ENCODE data around the gene NECAP2. TPM values are rescaled to one million over a fixed set of nuclear protein-coding genes. Genes with fewer than 3 reads are reported as not detected.
A peak's percentile ranks its signal among the peaks of the same experiment; 100 is the strongest.

NECAP2 gene
- total RNA-seq, 2 donors from 2014 or later: 80.4 to 84.5 TPM

- no peaks in the 10 kb centered on the region for H3K27me3 Mint-ChIP-seq (ENCODE audit: low read depth)
- peaks cover 2 to 8% of the 10 kb centered on the region in 2 donors for H3K36me3 Mint-ChIP-seq (ENCODE audit: insufficient read depth in 2 of 2)
- H3K4me3 Mint-ChIP-seq: peak overlapping the region in 1 of 2 donors; percentile 43
- no peak overlapping the region for H3K27ac Mint-ChIP-seq
- DNase-seq: no peak
- H3K4me1 Mint-ChIP-seq (ENCODE audit: low read depth): peaks cover 33% of the 10 kb centered on the region
- no peak for ATAC-seq (replicated peaks in 1 of 2)
- no peaks in the 10 kb centered on the region for H3K9me3 Mint-ChIP-seq
Observed at GRCh38 chr1:16438924-16439323, 1.6 kb upstream of the NECAP2 start.

- Mint-ChIP-seq H3K27ac (peak overlapping the region; percentile 86), H3K9me3 (no peaks in the 10 kb centered on the region), H3K4me1 (ENCODE audit: low read depth) (peaks cover 39% of the 10 kb centered on the region), H3K27me3 (ENCODE audit: low read depth) (no peaks in the 10 kb centered on the region), H3K4me3 (peak overlapping the region; percentile 97 to 98), H3K36me3 (ENCODE audit: insufficient read depth in 2 of 2) (peaks cover 2 to 12% of the 10 kb centered on the region in 2 donors)
- no peak for DNase-seq
- ATAC-seq (replicated peaks in 1 of 2): peak in 1 of 2 donors; percentile 44
Observed at GRCh38 chr1:16440131-16440469, 424 bp upstream of the NECAP2 start.

DNA sequence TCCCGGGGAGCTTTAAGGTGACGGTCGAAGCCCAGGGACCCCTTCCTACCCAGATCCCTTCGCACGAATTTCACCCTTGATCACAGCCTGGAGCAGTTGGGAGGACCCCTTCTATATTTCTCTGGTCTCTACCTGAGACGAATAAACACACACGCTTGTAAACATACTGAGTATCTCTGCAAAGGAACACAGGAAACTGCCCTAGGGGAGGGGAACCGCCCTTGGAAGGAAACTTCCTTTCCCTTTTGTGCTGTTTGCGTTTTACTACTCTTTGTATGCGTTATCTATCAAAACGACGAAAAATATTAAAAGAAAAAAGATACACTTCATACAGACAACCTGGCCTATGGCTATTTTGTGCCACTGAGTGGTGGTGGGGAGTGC lies 750 bp downstream of the NECAP2 start:
- peak; percentile 8 to 28 for ATAC-seq (replicated peaks in 1 of 2)
- H3K27me3 Mint-ChIP-seq (ENCODE audit: low read depth): no peaks in the 10 kb centered on the region
- H3K27ac Mint-ChIP-seq: peak overlapping the region; percentile 97
- DNase-seq: no peak
- peak overlapping the region; percentile 97 to 98 for H3K4me3 Mint-ChIP-seq
- H3K36me3 Mint-ChIP-seq (ENCODE audit: insufficient read depth in 2 of 2): peaks cover 4 to 14% of the 10 kb centered on the region in 2 donors
- H3K4me1 Mint-ChIP-seq (ENCODE audit: low read depth): peaks cover 39% of the 10 kb centered on the region
- no peaks in the 10 kb centered on the region for H3K9me3 Mint-ChIP-seq

DNA sequence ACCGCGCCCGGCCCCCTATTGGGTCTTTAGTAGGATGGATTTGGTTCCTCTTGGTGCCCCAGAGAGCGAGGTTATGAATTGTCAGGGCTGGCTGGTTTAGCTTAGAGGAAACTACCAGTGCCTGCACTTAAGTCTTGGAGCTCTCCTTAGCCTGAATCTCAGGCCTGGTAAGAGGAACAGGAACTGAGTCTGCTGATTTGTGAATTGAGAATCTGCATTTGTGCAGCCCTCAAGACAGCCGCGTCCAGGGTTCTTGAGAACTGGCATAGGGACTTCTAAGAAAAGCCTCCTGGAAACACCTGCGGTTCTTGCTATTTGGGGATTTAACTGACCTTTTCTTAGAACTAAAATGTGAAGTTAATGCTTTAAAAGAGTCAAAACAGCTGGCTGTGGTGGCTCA lies 1.7 kb downstream of the NECAP2 start:
- Mint-ChIP-seq H3K27me3 (ENCODE audit: low read depth) (no peaks in the 10 kb centered on the region), H3K4me1 (ENCODE audit: low read depth) (peaks cover 39% of the 10 kb centered on the region), H3K4me3 (peak overlapping the region; percentile 97 to 98), H3K9me3 (no peaks in the 10 kb centered on the region), H3K27ac (peak overlapping the region; percentile 97), H3K36me3 (ENCODE audit: insufficient read depth in 2 of 2) (peaks cover 4 to 14% of the 10 kb centered on the region in 2 donors)
- no peak for DNase-seq
- ATAC-seq (replicated peaks in 1 of 2): no peak

DNA sequence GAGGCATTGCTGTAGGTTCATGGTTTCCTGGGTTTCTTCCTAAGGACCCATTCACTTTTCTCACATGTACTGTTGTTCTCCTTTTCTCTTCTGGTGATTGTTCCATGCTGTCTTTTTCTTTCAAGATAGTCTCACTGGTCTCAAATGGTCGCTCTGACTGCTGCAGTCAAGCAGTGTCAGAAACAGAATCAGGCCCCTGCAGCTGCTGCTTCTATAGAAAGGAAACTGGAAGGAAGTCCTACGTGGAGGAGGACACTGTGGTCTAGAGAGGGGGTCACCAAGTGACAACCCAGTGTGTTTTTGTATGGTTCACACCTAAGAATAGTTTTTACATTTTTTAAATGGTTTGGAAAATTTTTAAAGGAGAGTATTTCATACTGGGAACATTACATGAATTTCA lies 2.4 kb downstream of the NECAP2 start:
- no peaks in the 10 kb centered on the region for H3K27me3 Mint-ChIP-seq (ENCODE audit: low read depth)
- ATAC-seq (replicated peaks in 1 of 2): no peak
- no peaks in the 10 kb centered on the region for H3K9me3 Mint-ChIP-seq
- peak overlapping the region; percentile 47 to 98 for H3K4me3 Mint-ChIP-seq
- DNase-seq: no peak
- peaks cover 39% of the 10 kb centered on the region for H3K4me1 Mint-ChIP-seq (ENCODE audit: low read depth)
- peaks cover 4 to 17% of the 10 kb centered on the region in 2 donors for H3K36me3 Mint-ChIP-seq (ENCODE audit: insufficient read depth in 2 of 2)
- H3K27ac Mint-ChIP-seq: peak overlapping the region; percentile 97

GRCh38 chr1:16443975-16444770 lies 3.6 kb downstream of the NECAP2 start:
- no peak for DNase-seq
- no peak for ATAC-seq (replicated peaks in 1 of 2)
- no peak overlapping the region for H3K4me3 Mint-ChIP-seq
- no peaks in the 10 kb centered on the region for H3K9me3 Mint-ChIP-seq
- peaks cover 39% of the 10 kb centered on the region for H3K4me1 Mint-ChIP-seq (ENCODE audit: low read depth)
- no peaks in the 10 kb centered on the region for H3K27me3 Mint-ChIP-seq (ENCODE audit: low read depth)
- H3K27ac Mint-ChIP-seq: peak overlapping the region; percentile 97
- H3K36me3 Mint-ChIP-seq (ENCODE audit: insufficient read depth in 2 of 2): peaks cover 8 to 23% of the 10 kb centered on the region in 2 donors

GRCh38 chr1:16445052-16445451 lies 4.5 kb downstream of the NECAP2 start:
- no peak for ATAC-seq (replicated peaks in 1 of 2)
- no peaks in the 10 kb centered on the region for H3K27me3 Mint-ChIP-seq (ENCODE audit: low read depth)
- no peak overlapping the region for H3K27ac Mint-ChIP-seq
- H3K9me3 Mint-ChIP-seq: no peaks in the 10 kb centered on the region
- peaks cover 46% of the 10 kb centered on the region for H3K4me1 Mint-ChIP-seq (ENCODE audit: low read depth)
- no peak for DNase-seq
- H3K36me3 Mint-ChIP-seq (ENCODE audit: insufficient read depth in 2 of 2): peaks cover 12 to 26% of the 10 kb centered on the region in 2 donors
- no peak overlapping the region for H3K4me3 Mint-ChIP-seq

DNA sequence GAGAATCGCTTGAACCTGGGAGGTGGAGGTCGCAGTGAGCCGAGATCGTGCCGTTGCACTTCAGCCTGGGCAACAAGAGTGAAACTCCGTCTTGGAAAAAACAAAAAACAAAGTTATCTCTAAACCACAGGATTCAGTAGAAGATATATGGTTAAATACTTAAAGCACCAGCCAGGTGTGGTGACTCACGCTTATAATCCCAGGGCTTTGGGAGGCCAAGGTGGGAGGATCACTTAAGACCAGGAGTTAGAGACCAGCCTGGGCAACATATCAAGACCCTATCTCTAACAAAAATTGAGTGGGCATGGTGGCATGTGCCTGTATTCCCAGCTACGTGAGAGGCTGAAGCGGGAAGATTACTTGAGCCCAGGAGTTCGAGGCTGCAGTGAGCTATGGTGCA lies 5.6 kb downstream of the NECAP2 start:
- Mint-ChIP-seq H3K4me1 (ENCODE audit: low read depth) (peaks cover 49% of the 10 kb centered on the region), H3K27me3 (ENCODE audit: low read depth) (no peaks in the 10 kb centered on the region), H3K4me3 (no peak overlapping the region), H3K36me3 (ENCODE audit: insufficient read depth in 2 of 2) (peaks cover 14 to 28% of the 10 kb centered on the region in 2 donors), H3K9me3 (no peaks in the 10 kb centered on the region), H3K27ac (no peak overlapping the region)
- ATAC-seq (replicated peaks in 1 of 2) (no peak), DNase-seq (no peak)

- peaks cover 41% of the 10 kb centered on the region for H3K4me1 Mint-ChIP-seq (ENCODE audit: low read depth)
- H3K27ac Mint-ChIP-seq: no peak overlapping the region
- no peaks in the 10 kb centered on the region for H3K9me3 Mint-ChIP-seq
- H3K4me3 Mint-ChIP-seq: no peak overlapping the region
- DNase-seq (no peak), ATAC-seq (replicated peaks in 1 of 2) (no peak)
- no peaks in the 10 kb centered on the region for H3K27me3 Mint-ChIP-seq (ENCODE audit: low read depth)
- H3K36me3 Mint-ChIP-seq (ENCODE audit: insufficient read depth in 2 of 2): peaks cover 16 to 30% of the 10 kb centered on the region in 2 donors
Observed at GRCh38 chr1:16447641-16448040, 7.1 kb downstream of the NECAP2 start.

GRCh38 chr1:16449065-16449464 lies 8.5 kb downstream of the NECAP2 start:
- H3K27me3 Mint-ChIP-seq (ENCODE audit: low read depth): no peaks in the 10 kb centered on the region
- DNase-seq (no peak), ATAC-seq (replicated peaks in 1 of 2) (no peak)
- no peak overlapping the region for H3K27ac Mint-ChIP-seq
- peaks cover 27% of the 10 kb centered on the region for H3K4me1 Mint-ChIP-seq (ENCODE audit: low read depth)
- no peaks in the 10 kb centered on the region for H3K9me3 Mint-ChIP-seq
- H3K4me3 Mint-ChIP-seq: no peak overlapping the region
- H3K36me3 Mint-ChIP-seq (ENCODE audit: insufficient read depth in 2 of 2): peaks cover 16 to 25% of the 10 kb centered on the region in 2 donors

GRCh38 chr1:16449666-16450065 lies 9.1 kb downstream of the NECAP2 start:
- Mint-ChIP-seq H3K36me3 (ENCODE audit: insufficient read depth in 2 of 2) (peaks cover 16 to 22% of the 10 kb centered on the region in 2 donors), H3K9me3 (no peaks in the 10 kb centered on the region), H3K4me1 (ENCODE audit: low read depth) (peaks cover 22% of the 10 kb centered on the region), H3K27me3 (ENCODE audit: low read depth) (no peaks in the 10 kb centered on the region), H3K27ac (peak overlapping the region; percentile 68), H3K4me3 (no peak overlapping the region)
- ATAC-seq (replicated peaks in 1 of 2): no peak
- DNase-seq: no peak

- Mint-ChIP-seq H3K9me3 (no peaks in the 10 kb centered on the region), H3K4me3 (peak overlapping the region in 1 of 2 donors; percentile 6), H3K27ac (peak overlapping the region; percentile 49), H3K27me3 (ENCODE audit: low read depth) (no peaks in the 10 kb centered on the region), H3K4me1 (ENCODE audit: low read depth) (peaks cover 22% of the 10 kb centered on the region), H3K36me3 (ENCODE audit: insufficient read depth in 2 of 2) (peaks cover 14 to 24% of the 10 kb centered on the region in 2 donors)
- DNase-seq: no peak
- ATAC-seq (replicated peaks in 1 of 2): peak; percentile 51 to 79
Observed at GRCh38 chr1:16450863-16451481, 10.4 kb downstream of the NECAP2 start.

GRCh38 chr1:16451841-16452528 lies 11.5 kb downstream of the NECAP2 start:
- peaks cover 22% of the 10 kb centered on the region for H3K4me1 Mint-ChIP-seq (ENCODE audit: low read depth)
- no peaks in the 10 kb centered on the region for H3K27me3 Mint-ChIP-seq (ENCODE audit: low read depth)
- H3K36me3 Mint-ChIP-seq (ENCODE audit: insufficient read depth in 2 of 2): peaks cover 14 to 24% of the 10 kb centered on the region in 2 donors
- H3K4me3 Mint-ChIP-seq: no peak overlapping the region
- DNase-seq (no peak), ATAC-seq (replicated peaks in 1 of 2) (no peak)
- no peaks in the 10 kb centered on the region for H3K9me3 Mint-ChIP-seq
- peak overlapping the region; percentile 1 for H3K27ac Mint-ChIP-seq
